ENCODE data around the gene MACROD2. TPM values are rescaled to one million over a fixed set of nuclear protein-coding genes. Genes with fewer than 3 reads are reported as not detected.

The MACROD2 gene
- total and polyA plus RNA-seq, 2 donors (not counting 1 experiment from before 2014, with no cell fraction given), result 5.3 to 6.7 TPM

GRCh38 chr20:15742087-15742486 is 1746.8 kb downstream of the MACROD2 start:
- POLR2A ChIA-PET, result no interaction called here
- Mint-ChIP-seq H3K4me1 (no peaks in the 10 kb centered on the region), H3K4me3 (no peak overlapping the region), H3K27ac (no peak overlapping the region), H3K9me3 (ENCODE audit: insufficient read depth) (no peaks in the 10 kb centered on the region), H3K27me3 (no peaks in the 10 kb centered on the region)
- Histone ChIP-seq H3K36me3 (replicated peaks in 1 of 2; ENCODE audit: control extremely low read depth in 1 of 2, control insufficient read depth in 1 of 2, extremely low read depth in 1 of 2, insufficient read depth in 2 of 2, low read length in 1 of 2) (no peaks in the 10 kb centered on the region), H3K9ac (ENCODE audit: low read length) (no peak overlapping the region), H2AFZ (ENCODE audit: insufficient read depth, low read depth, low read length, poor library complexity, severe bottlenecking) (no peak overlapping the region), H3K4me3 (ENCODE audit: control extremely low read depth in 1 of 5, extremely low read depth in 1 of 5, insufficient read depth in 1 of 5, low read depth in 2 of 5, low read length in 4 of 5) (no peak overlapping the region), H3K79me2 (ENCODE audit: control insufficient read depth, insufficient read depth, low read length) (no peaks in the 10 kb centered on the region), H3K4me1 (ENCODE audit: control insufficient read depth in 2 of 2, insufficient read depth in 2 of 2, low read length in 2 of 2) (no peaks in the 10 kb centered on the region), H3K27ac (ENCODE audit: low read length in 2 of 2) (no peak overlapping the region), H4K20me1 (ENCODE audit: control insufficient read depth, insufficient read depth, low read length, poor library complexity, severe bottlenecking) (no peaks in the 10 kb centered on the region), H3K27me3 (replicated peaks in 1 of 4; ENCODE audit: control extremely low read depth in 1 of 4, control insufficient read depth in 3 of 4, insufficient read depth in 4 of 4, low read length in 3 of 4) (peaks cover 0 to 3% (median 0%) of the 10 kb centered on the region in 4 experiments), H3K4me2 (replicated peaks; ENCODE audit: low read depth, low read length, poor library complexity, severe bottlenecking) (no peak overlapping the region), H3K9me3 (ENCODE audit: control extremely low read depth in 1 of 3, control insufficient read depth in 2 of 3, insufficient read depth in 1 of 3, low read length in 2 of 3) (peaks cover 0 to 4% (median 2%) of the 10 kb centered on the region in 3 donors)
- no peak for ATAC-seq (ENCODE audit: low read depth)
- CTCF ChIA-PET, result interaction anchor here (1.4 to 1.5 kb wide), 2 partner anchors 15 to 22 kb away, joined by 3 read pairs; no protein-coding TSS in a partner anchor
- intact Hi-C loops (cut with micrococcal nuclease), result no loop called here
- WGBS (ENCODE audit: insufficient coverage), result no CpG with 5 or more reads among the region's 1 CpG
- no peak for DNase-seq
- no peak for TF ChIP-seq EZH2 (IDR thresholded peaks at IDR 0.05; ENCODE audit: borderline replicate concordance, insufficient read depth, low read depth, low read length, poor library complexity, severe bottlenecking)
- no peak for TF ChIP-seq CTCF (IDR thresholded peaks at IDR 0.05)

GRCh38 chr20:15742627-15743026 is 1747.3 kb downstream of the MACROD2 start:
- Histone ChIP-seq H3K27ac (ENCODE audit: low read length in 2 of 2) (no peak overlapping the region), H2AFZ (ENCODE audit: insufficient read depth, low read depth, low read length, poor library complexity, severe bottlenecking) (no peak overlapping the region), H3K4me1 (ENCODE audit: control insufficient read depth in 2 of 2, insufficient read depth in 2 of 2, low read length in 2 of 2) (no peaks in the 10 kb centered on the region), H3K27me3 (replicated peaks in 1 of 4; ENCODE audit: control extremely low read depth in 1 of 4, control insufficient read depth in 3 of 4, insufficient read depth in 4 of 4, low read length in 3 of 4) (peaks cover 0 to 5% (median 0%) of the 10 kb centered on the region in 4 experiments), H3K9me3 (ENCODE audit: control extremely low read depth in 1 of 3, control insufficient read depth in 2 of 3, insufficient read depth in 1 of 3, low read length in 2 of 3) (peaks cover 0 to 9% (median 4%) of the 10 kb centered on the region in 3 donors), H3K9ac (ENCODE audit: low read length) (no peak overlapping the region), H3K4me3 (ENCODE audit: control extremely low read depth in 1 of 5, extremely low read depth in 1 of 5, insufficient read depth in 1 of 5, low read depth in 2 of 5, low read length in 4 of 5) (no peak overlapping the region), H3K4me2 (replicated peaks; ENCODE audit: low read depth, low read length, poor library complexity, severe bottlenecking) (no peak overlapping the region), H3K79me2 (ENCODE audit: control insufficient read depth, insufficient read depth, low read length) (no peaks in the 10 kb centered on the region), H4K20me1 (ENCODE audit: control insufficient read depth, insufficient read depth, low read length, poor library complexity, severe bottlenecking) (no peaks in the 10 kb centered on the region), H3K36me3 (replicated peaks in 1 of 2; ENCODE audit: control extremely low read depth in 1 of 2, control insufficient read depth in 1 of 2, extremely low read depth in 1 of 2, insufficient read depth in 2 of 2, low read length in 1 of 2) (no peaks in the 10 kb centered on the region)
- intact Hi-C loops (cut with micrococcal nuclease), result no loop called here
- Mint-ChIP-seq H3K4me3 (no peak overlapping the region), H3K9me3 (ENCODE audit: insufficient read depth) (no peaks in the 10 kb centered on the region), H3K27ac (no peak overlapping the region), H3K27me3 (no peaks in the 10 kb centered on the region), H3K4me1 (no peaks in the 10 kb centered on the region)
- CTCF ChIA-PET, result interaction anchor here (1.4 to 1.5 kb wide), 2 partner anchors 14 to 23 kb away, joined by 3 read pairs; no protein-coding TSS in a partner anchor
- no peak for DNase-seq
- WGBS (ENCODE audit: insufficient coverage), result no CpG with 5 or more reads among the region's 1 CpG
- TF ChIP-seq EZH2 (IDR thresholded peaks at IDR 0.05; ENCODE audit: borderline replicate concordance, insufficient read depth, low read depth, low read length, poor library complexity, severe bottlenecking), result no peak
- no peak for TF ChIP-seq CTCF (IDR thresholded peaks at IDR 0.05)
- ATAC-seq (ENCODE audit: low read depth), result no peak
- POLR2A ChIA-PET, result no interaction called here
